Fibroblast of lung (primary cell): ENCODE measurements around the gene PRKCD. TPM values are rescaled to one million over a fixed set of nuclear protein-coding genes. Genes with fewer than 3 reads are reported as not detected.

Source experiments
- DNase-seq, 2 donors: peaks; one replicate each; pipeline versions ENCODE4 v3.0.0 to v3.0.0-alpha.2; 2010; ENCODE audit warnings: low read depth in 2 of 2
- H2AFZ ChIP-seq: 2 replicates; pipeline ENCODE4 v1.5.1; 2012; ENCODE audit warnings: low read length, control low read depth, inconsistent platforms
- H3K27ac ChIP-seq: 2 replicates; pipeline ENCODE4 v1.5.1; 2011; ENCODE audit warnings: low read length, control low read depth; ENCODE audit not compliant: insufficient read depth
- H3K27me3 ChIP-seq: 2 replicates; pipeline ENCODE4 v1.5.1; 2011; ENCODE audit warnings: mild to moderate bottlenecking, low read length; ENCODE audit not compliant: control insufficient read depth, insufficient read depth
- H3K36me3 ChIP-seq: 2 replicates; pipeline ENCODE4 v1.5.1; 2011; ENCODE audit warnings: low read length; ENCODE audit not compliant: control insufficient read depth, insufficient read depth
- H3K4me1 ChIP-seq: 2 replicates; pipeline ENCODE4 v1.5.1; 2011; ENCODE audit warnings: low read length; ENCODE audit not compliant: control insufficient read depth, insufficient read depth; ENCODE audit errors: extremely low read depth
- H3K4me2 ChIP-seq: 2 replicates; pipeline ENCODE4 v1.5.1; 2011; ENCODE audit warnings: low read length, control low read depth; ENCODE audit not compliant: insufficient read depth; ENCODE audit errors: extremely low read depth
- H3K4me3 ChIP-seq, 4 experiments: fragments of 200-600 bp in 1 of 4; sonication (generic) in 1 of 4; replicated peaks in 1 of 4; 2 replicates each; pipeline ENCODE4 v1.5.1; 2011 to 2016; ENCODE audit warnings: low read length in 4 of 4, low read depth in 3 of 4, mild to moderate bottlenecking in 3 of 4, control low read depth in 2 of 4, inconsistent platforms in 1 of 4, mixed read lengths in 1 of 4; ENCODE audit not compliant: insufficient read depth in 1 of 4; ENCODE audit errors: control extremely low read depth in 1 of 4
- H3K79me2 ChIP-seq: 2 replicates; pipeline ENCODE4 v1.5.1; 2012; ENCODE audit warnings: mild to moderate bottlenecking, low read length, inconsistent platforms; ENCODE audit not compliant: control insufficient read depth, insufficient read depth
- H3K9ac ChIP-seq: 2 replicates; pipeline ENCODE4 v1.5.1; 2011; ENCODE audit warnings: mild to moderate bottlenecking, low read length, control low read depth; ENCODE audit not compliant: insufficient read depth
- H3K9me3 ChIP-seq: 2 replicates; pipeline ENCODE4 v1.5.1; 2012; ENCODE audit warnings: low read depth, low read length; ENCODE audit not compliant: control insufficient read depth, insufficient read depth
- H4K20me1 ChIP-seq: 2 replicates; pipeline ENCODE4 v1.5.1; 2011; ENCODE audit warnings: low read length; ENCODE audit not compliant: control insufficient read depth, insufficient read depth; ENCODE audit errors: extremely low read depth
- EZH2 ChIP-seq: IDR thresholded peaks from 2 replicates; pipeline ENCODE4 v1.5.1; 2012; ENCODE audit warnings: low read length, control low read depth, mild to moderate bottlenecking; ENCODE audit errors: missing control alignments
- polyA plus RNA-seq, 2 donors: library from polyadenylated mRNA; depleted of rRNA in 1 of 2; stranded (reverse) in 1 of 2; unstranded in 1 of 2; fragments of >200 nt; gene quantifications; 2 replicates each; pipeline ENCODE4 v1.2.1, GENCODE V29; 2011 to 2012; ENCODE audit warnings: missing spikeins in 1 of 2
- total RNA-seq: library from RNA; depleted of rRNA; stranded (reverse); fragments of >200 nt; gene quantifications from 2 replicates; pipeline ENCODE4 v1.2.1, GENCODE V29; 2014
- TF ChIP-seq, protein P1 (sequence below), 2 donors: IDR thresholded peaks in 1 of 2; conservative IDR thresholded peaks in 1 of 2; 1 replicate in 1 of 2; 2 replicates in 1 of 2; pipeline ENCODE4 v1.5.1; 2011 to 2012; ENCODE audit warnings: low read length in 2 of 2, control low read depth in 1 of 2, inconsistent platforms in 1 of 2, low read depth in 1 of 2, mild to moderate bottlenecking in 1 of 2

The PRKCD gene
- total and polyA plus RNA-seq, 2 donors (not counting 1 experiment from before 2014, with no cell fraction given): 3.8 to 21.2 TPM

DNA sequence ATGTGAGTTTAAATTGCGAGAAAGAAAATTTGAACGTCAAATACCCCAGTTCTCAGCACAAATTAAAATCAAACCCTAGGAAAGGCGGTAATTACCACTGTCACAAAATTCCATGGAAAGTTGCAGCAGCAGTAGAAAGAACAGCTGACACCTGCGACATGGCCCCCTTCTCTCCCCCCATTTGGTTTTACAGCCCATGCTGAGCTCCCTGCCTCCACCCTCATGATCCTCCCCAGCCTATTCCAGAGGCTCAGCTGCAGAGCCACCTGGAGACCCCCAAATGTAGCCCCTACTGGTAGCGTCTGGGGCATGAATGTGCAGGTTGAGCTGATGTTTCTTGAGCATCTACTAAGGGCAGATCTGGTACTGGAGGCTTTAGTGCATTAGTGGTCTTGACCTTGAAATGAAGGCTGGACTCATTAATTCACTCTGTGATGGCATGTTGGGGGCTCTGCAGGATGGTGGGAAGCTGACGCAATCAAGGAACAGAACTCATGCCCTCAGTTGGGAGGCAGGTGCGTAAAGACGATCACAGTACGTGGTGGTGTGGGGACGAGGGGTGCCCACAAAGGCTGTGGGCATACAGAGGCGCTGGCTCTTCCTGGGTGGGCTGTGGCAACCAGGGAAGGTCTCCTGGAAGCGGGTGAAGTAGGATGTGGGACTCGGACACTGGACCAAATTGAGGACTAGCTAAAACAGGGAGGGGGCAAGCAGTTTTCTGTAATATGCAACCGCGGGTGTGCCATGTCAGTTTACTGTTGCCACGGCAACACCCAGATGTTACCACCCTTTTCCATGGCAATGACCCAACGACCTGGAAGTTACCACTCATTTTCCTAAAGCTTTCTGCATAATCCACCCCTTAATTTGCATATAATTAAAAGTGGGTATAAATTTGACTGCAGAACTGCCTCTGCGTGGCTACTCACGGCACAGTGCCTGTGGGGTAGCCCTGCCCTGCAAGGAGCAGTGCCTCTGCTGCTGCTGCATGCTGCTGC is 39.8 kb downstream of the PRKCD start:
- Histone ChIP-seq H3K4me1 (no peaks in the 10 kb centered on the region), H3K79me2 (no peaks in the 10 kb centered on the region), H3K9ac (no peak overlapping the region), H3K4me2 (no peak overlapping the region), H3K9me3 (no peaks in the 10 kb centered on the region), H4K20me1 (no peaks in the 10 kb centered on the region), H2AFZ (no peak overlapping the region), H3K36me3 (no peaks in the 10 kb centered on the region), H3K27me3 (no peaks in the 10 kb centered on the region), H3K27ac (no peak overlapping the region), H3K4me3 (no peak overlapping the region)
- no peak for DNase-seq
- TF ChIP-seq, protein P1, sequence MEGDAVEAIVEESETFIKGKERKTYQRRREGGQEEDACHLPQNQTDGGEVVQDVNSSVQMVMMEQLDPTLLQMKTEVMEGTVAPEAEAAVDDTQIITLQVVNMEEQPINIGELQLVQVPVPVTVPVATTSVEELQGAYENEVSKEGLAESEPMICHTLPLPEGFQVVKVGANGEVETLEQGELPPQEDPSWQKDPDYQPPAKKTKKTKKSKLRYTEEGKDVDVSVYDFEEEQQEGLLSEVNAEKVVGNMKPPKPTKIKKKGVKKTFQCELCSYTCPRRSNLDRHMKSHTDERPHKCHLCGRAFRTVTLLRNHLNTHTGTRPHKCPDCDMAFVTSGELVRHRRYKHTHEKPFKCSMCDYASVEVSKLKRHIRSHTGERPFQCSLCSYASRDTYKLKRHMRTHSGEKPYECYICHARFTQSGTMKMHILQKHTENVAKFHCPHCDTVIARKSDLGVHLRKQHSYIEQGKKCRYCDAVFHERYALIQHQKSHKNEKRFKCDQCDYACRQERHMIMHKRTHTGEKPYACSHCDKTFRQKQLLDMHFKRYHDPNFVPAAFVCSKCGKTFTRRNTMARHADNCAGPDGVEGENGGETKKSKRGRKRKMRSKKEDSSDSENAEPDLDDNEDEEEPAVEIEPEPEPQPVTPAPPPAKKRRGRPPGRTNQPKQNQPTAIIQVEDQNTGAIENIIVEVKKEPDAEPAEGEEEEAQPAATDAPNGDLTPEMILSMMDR (conservative IDR thresholded peaks at IDR 0.05 in 1 of 2, IDR thresholded peaks at IDR 0.05 in 1 of 2; ENCODE audit: low read depth in 1 of 2, low read length in 2 of 2): no peak
- no peak for TF ChIP-seq EZH2

DNA sequence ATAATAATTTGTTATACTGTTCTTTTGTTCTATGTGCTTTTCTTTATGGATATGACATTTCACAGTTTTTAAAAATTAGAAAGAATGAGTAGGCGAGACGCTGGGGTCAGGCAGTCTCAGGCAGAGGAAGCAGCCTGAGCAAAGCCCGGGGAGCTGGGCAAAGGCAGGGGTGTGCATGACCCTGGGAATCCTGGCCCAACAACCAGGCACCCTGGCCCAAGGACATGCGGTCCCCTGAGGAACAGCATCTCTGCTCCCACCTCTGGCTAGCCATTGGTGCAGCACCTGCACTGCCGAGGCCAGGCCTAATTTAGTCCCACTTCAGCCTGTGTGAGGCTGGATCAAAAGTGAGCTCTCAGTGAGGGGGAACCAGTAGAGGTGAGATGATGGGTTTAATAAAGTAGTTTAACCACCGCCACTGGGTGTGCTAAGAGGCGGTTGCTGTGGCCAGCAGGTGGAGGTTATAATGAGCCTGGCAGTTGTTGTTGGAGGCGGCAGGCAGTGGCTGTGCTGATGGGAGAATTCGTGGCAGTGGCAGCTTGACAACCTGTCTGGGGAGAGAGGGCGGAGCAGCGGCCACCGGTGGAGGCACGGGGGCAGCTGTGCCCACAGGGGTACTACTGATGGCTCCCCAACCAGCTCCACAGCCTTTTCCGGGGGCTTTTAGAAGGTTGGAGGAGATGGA is 41.5 kb downstream of the PRKCD start:
- no peak for DNase-seq
- Histone ChIP-seq H4K20me1 (no peaks in the 10 kb centered on the region), H3K9ac (no peak overlapping the region), H3K9me3 (no peaks in the 10 kb centered on the region), H3K36me3 (no peaks in the 10 kb centered on the region), H2AFZ (no peak overlapping the region), H3K27ac (no peak overlapping the region), H3K4me2 (no peak overlapping the region), H3K27me3 (no peaks in the 10 kb centered on the region), H3K79me2 (no peaks in the 10 kb centered on the region), H3K4me3 (no peak overlapping the region), H3K4me1 (no peaks in the 10 kb centered on the region)
- TF ChIP-seq EZH2: no peak
- TF ChIP-seq, protein P1 (conservative IDR thresholded peaks at IDR 0.05 in 1 of 2, IDR thresholded peaks at IDR 0.05 in 1 of 2; ENCODE audit: low read depth in 1 of 2, low read length in 2 of 2): no peak
